A549 (cell line): ENCODE results near the gene HPD. TPM values are rescaled to one million over a fixed set of nuclear protein-coding genes. Genes with fewer than 3 reads are reported as not detected.

Source experiments
- ATAC-seq, 2 experiments: fragments of 200-7000 bp in 1 of 2; fragments of >200 bp in 1 of 2; cut with Nextera tagmentation in 1 of 2; cut with Tn5 transposase in 1 of 2; 3 replicates each; pipeline versions ENCODE4 v1.8.0 to v1.9.1; 2018 to 2020; ENCODE audit warnings: mild to moderate bottlenecking in 1 of 2, moderate library complexity in 1 of 2
- CTCF ChIA-PET: fragments of 300-600 bp; sonication (Branson Sonifier 250); formaldehyde crosslinking; extraction: SDS; loops from one replicate; lab custom pipeline; 2021; ENCODE audit warnings: antibody characterized with exemption, inconsistent platforms; lab: Yijun Ruan, JAX
- POLR2A ChIA-PET: fragments of 350-600 bp; formaldehyde crosslinking; extraction: SDS; loops from one replicate; lab custom pipeline; 2021; ENCODE audit warnings: antibody characterized with exemption, inconsistent platforms; lab: Yijun Ruan, JAX
- DNase-seq, 2 experiments: peaks; one replicate each; pipeline versions ENCODE4 v3.0.0 to v3.0.0-alpha.2; 2011 to 2016; ENCODE audit warnings: low read depth in 1 of 2, low spot score in 1 of 2
- FAIRE-seq: peaks from 2 replicates; lab custom pipeline; 2011; peaks lifted over from hg19 to GRCh38; lab: Jason Lieb, UNC
- H3K27ac ChIP-seq, 2 experiments: fragments of >200 bp; sonication (Bioruptor Twin); formaldehyde crosslinking; 3 replicates each; pipeline ENCODE4 v1.5.1; 2016 to 2017
- H3K4me1 ChIP-seq: fragments of >200 bp; sonication (Bioruptor Twin); formaldehyde crosslinking; 3 replicates; pipeline ENCODE4 v1.6.1; 2016
- H3K4me2 ChIP-seq: fragments of >200 bp; sonication (Bioruptor Twin); formaldehyde crosslinking; 3 replicates; pipeline ENCODE4 v1.6.1; 2016
- H3K4me3 ChIP-seq: fragments of >200 bp; sonication (Bioruptor Twin); formaldehyde crosslinking; 3 replicates; pipeline ENCODE4 v1.5.1; 2016
- H3K9me3 ChIP-seq: fragments of >200 bp; sonication (Bioruptor Twin); formaldehyde crosslinking; 3 replicates; pipeline ENCODE4 v1.6.1; 2016
- CHD2 ChIP-seq: fragments of 150-350 bp; IDR thresholded peaks from 2 replicates; pipeline ENCODE4 v1.6.1; 2014; ENCODE audit warnings: low read length; ENCODE audit not compliant: partially characterized antibody
- CHD4 ChIP-seq: fragments of 200-600 bp; sonication (generic); IDR thresholded peaks from 2 replicates; pipeline ENCODE4 v1.6.1; 2016; ENCODE audit warnings: antibody characterized with exemption, mild to moderate bottlenecking, borderline replicate concordance
- EHMT2 ChIP-seq: fragments of 200-600 bp; sonication (generic); IDR thresholded peaks from 2 replicates; pipeline ENCODE4 v1.6.1; 2016; ENCODE audit warnings: antibody characterized with exemption, low read depth, mild to moderate bottlenecking, moderate library complexity
- GATA3 ChIP-seq: IDR thresholded peaks from 2 replicates; pipeline ENCODE4 v1.6.1; 2012; ENCODE audit warnings: borderline replicate concordance
- HES2 ChIP-seq: fragments of >200 bp; sonication (Bioruptor Twin); formaldehyde crosslinking; IDR thresholded peaks from 2 replicates; pipeline ENCODE4 v1.6.1; 2016
- HOXB13 ChIP-seq: fragments of 250-450 bp; sonication (Bioruptor Pico); IDR thresholded peaks from 2 replicates; pipeline ENCODE4 v1.5.0; 2020; ENCODE audit warnings: low read depth, mild to moderate bottlenecking, moderate library complexity
- HOXB5 ChIP-seq: fragments of 250-450 bp; sonication (Bioruptor Pico); IDR thresholded peaks from 2 replicates; pipeline ENCODE4 v1.5.0; 2020; ENCODE audit warnings: mild to moderate bottlenecking, moderate library complexity
- MAFK ChIP-seq: fragments of 450-650 bp; IDR thresholded peaks from 2 replicates; pipeline ENCODE4 v1.6.1; 2014; ENCODE audit not compliant: partially characterized antibody
- MAZ ChIP-seq: fragments of 150-350 bp; IDR thresholded peaks from 2 replicates; pipeline ENCODE4 v1.6.1; 2014; ENCODE audit warnings: antibody characterized with exemption, low read depth, low read length, borderline replicate concordance
- NFE2L2 ChIP-seq: fragments of 150-350 bp; conservative IDR thresholded peaks from 2 replicates; pipeline ENCODE4 v1.6.1; 2014; ENCODE audit warnings: low read length
- NPAS2 ChIP-seq: fragments of 250-450 bp; sonication (Bioruptor Pico); IDR thresholded peaks from 2 replicates; pipeline ENCODE4 v1.8.0; 2022; ENCODE audit warnings: mild to moderate bottlenecking, moderate library complexity, borderline replicate concordance
- NR3C1 ChIP-seq: fragments of >200 bp; sonication (Bioruptor Twin); formaldehyde crosslinking; IDR thresholded peaks from 3 replicates; pipeline ENCODE4 v1.6.1; 2017
- POLR2AphosphoS2 ChIP-seq: conservative IDR thresholded peaks from 2 replicates; pipeline ENCODE4 v1.6.1; 2012; ENCODE audit warnings: low read length, improper control_type of control experiment, inconsistent platforms
- RAD21 ChIP-seq, 2 experiments: fragments of >200 bp in 1 of 2; sonication (Bioruptor Twin) in 1 of 2; formaldehyde crosslinking in 1 of 2; IDR thresholded peaks in 1 of 2; conservative IDR thresholded peaks in 1 of 2; 2 replicates in 1 of 2; 3 replicates in 1 of 2; pipeline ENCODE4 v1.6.1; 2012 to 2018; ENCODE audit warnings: inconsistent platforms in 1 of 2
- REST ChIP-seq: fragments of 200-600 bp; sonication (generic); IDR thresholded peaks from 2 replicates; pipeline ENCODE4 v1.6.1; 2016; ENCODE audit warnings: antibody characterized with exemption, mild to moderate bottlenecking, moderate library complexity
- RNF2 ChIP-seq: fragments of 200-600 bp; sonication (generic); IDR thresholded peaks from 2 replicates; pipeline ENCODE4 v1.6.1; 2016; ENCODE audit warnings: low read depth, mild to moderate bottlenecking, antibody characterized with exemption, moderate library complexity, borderline replicate concordance
- ZC3H11A ChIP-seq: fragments of 450-650 bp; IDR thresholded peaks from 2 replicates; pipeline ENCODE4 v1.6.1; 2014; ENCODE audit warnings: antibody characterized with exemption, mild to moderate bottlenecking
- ZNF302 ChIP-seq: fragments of 250-450 bp; sonication (Bioruptor Pico); IDR thresholded peaks from 2 replicates; pipeline ENCODE4 v1.9.0; 2021; ENCODE audit warnings: inconsistent platforms, mild to moderate bottlenecking, moderate library complexity
- WGBS: methylation state at CpG from one replicate; pipeline ENCODE4 v1.1.6; 2017; ENCODE audit errors: missing lambda C conversion rate; 5-methylcytosine and 5-hydroxymethylcytosine counted together
- polyA plus RNA-seq, 4 experiments: library from polyadenylated mRNA; depleted of rRNA in 3 of 4; stranded (reverse); fragments of >200 nt; fragmentation: RNase III in 1 of 4; extraction: RNeasy Plus Mini Kit Qiagen cat#74134 plus additional on column Dnase treatment in 1 of 4; gene quantifications; 2 replicates in 3 of 4; 3 replicates in 1 of 4; pipeline ENCODE4 v1.2.3, GENCODE V29; 2011 to 2017
- TF ChIP-seq, protein P1 (sequence below): IDR thresholded peaks from 2 replicates; pipeline ENCODE4 v1.6.1; 2012

The HPD gene
- polyA plus RNA-seq, 2 of the 4 experiments (the other 2 are of a cell fraction), result 1.7 to 1.8 TPM

DNA sequence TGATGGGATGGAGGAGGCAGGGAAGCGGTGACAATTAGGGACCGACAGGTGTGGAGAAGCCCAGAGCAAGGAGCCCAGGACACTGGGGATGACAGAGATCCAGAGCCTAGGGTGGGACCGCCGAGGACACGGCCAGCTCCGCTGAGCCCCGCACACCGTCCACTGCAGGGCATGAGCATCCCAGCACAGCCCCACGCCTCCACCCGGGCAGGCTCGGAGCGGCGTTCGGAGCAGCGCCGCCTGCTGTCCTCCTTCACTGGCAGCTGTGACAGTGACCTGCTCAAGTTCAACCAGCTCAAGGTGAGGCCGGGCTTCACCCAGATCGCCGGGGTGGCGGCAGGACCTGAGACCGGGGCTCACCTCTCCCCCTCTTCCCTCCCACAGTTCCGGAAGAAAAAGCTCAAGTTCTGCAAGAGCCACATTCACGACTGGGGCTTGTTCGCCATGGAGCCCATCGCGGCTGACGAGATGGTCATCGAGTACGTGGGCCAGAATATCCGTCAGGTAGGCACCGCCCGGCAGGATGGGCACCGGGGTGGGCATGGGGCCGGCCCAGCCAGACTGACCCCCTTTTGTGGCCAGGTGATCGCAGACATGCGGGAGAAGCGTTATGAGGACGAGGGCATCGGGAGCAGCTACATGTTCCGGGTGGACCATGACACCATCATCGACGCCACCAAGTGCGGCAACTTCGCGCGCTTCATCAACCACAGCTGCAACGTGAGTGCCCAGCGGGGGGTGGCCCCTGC, 31.1 kb downstream of the HPD start:
- H3K27ac ChIP-seq, result no peak overlapping the region
- ChIA-PET CTCF (interaction anchor here (1.1 to 72.2 kb wide), 5 partner anchors 10 to 61 kb away, joined by 3 to 2657 read pairs (median 9); partner anchors contain the start of genes PSMD9, RHOF and SETD1B), POLR2A (no interaction called here)
- no peak overlapping the region for H3K4me3 ChIP-seq
- no peaks in the 10 kb centered on the region for H3K4me1 ChIP-seq
- no peaks in the 10 kb centered on the region for H3K9me3 ChIP-seq
- FAIRE-seq (no peak), ATAC-seq (peak in 1 of 2 experiments; percentile 52; a peak in 3 of 6 replicates), DNase-seq (no peak)
- WGBS, result 90% methylated on average over 48 of the region's 48 CpGs
- no peak overlapping the region for H3K4me2 ChIP-seq
- TF ChIP-seq MAZ, result no peak
- TF ChIP-seq REST, result no peak
- TF ChIP-seq ZC3H11A, result no peak
- no peak for TF ChIP-seq NFE2L2
- TF ChIP-seq RNF2, result no peak
- TF ChIP-seq, protein P1, sequence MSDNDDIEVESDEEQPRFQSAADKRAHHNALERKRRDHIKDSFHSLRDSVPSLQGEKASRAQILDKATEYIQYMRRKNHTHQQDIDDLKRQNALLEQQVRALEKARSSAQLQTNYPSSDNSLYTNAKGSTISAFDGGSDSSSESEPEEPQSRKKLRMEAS, result no peak
- TF ChIP-seq CHD4, result no peak
- TF ChIP-seq GATA3, result no peak
- TF ChIP-seq NPAS2 (CRISPR knock-in tag), result no peak
- TF ChIP-seq HES2, result no peak
- no peak for TF ChIP-seq ZNF302 (CRISPR knock-in tag)
- TF ChIP-seq EHMT2, result no peak
- no peak for TF ChIP-seq CHD2

DNA sequence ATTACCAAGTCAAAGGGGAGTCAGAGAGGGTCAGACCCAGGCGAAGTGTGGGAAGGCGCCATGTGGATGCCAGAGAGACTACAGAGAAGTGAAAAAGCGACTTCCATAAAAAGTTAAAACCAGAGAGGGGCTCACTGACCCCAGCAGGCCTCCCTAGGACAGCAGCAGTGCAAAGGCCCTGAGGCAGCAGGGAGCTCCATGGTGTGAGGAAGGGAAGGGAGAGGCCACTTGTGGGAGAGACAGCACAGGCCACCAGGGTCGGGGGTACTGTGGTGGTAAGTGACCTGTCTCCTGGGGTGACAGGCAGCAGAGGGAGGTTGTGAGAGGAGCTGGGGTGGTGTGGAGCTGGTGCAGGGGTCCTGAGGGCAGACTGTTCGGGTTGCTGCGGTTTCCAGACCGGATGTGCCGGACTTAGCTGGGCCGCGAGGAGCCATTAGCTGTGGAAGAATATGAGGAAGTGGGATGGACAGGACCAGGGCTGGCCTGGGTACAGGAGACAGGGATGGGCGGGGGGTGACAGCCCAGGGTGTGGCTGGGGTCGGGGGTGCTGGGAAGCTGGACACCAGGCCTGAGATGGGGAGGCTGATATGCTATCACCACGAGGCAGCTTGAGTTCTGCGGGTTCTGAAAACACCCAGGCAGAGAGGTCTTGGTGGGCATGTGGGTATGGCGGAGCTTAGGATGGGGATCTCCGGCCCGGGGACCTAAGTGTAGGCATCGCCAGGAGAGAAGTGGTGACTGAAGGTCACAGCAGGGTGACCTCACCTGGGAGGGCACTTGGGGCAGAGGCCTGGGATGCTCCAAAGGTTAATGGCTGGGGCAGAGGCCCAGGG, 32.1 kb downstream of the HPD start:
- H3K4me2 ChIP-seq, result no peak overlapping the region
- no peak for FAIRE-seq
- H3K27ac ChIP-seq, result no peak overlapping the region
- H3K9me3 ChIP-seq, result no peaks in the 10 kb centered on the region
- no peaks in the 10 kb centered on the region for H3K4me1 ChIP-seq
- ChIA-PET POLR2A (no interaction called here), CTCF (interaction anchor here (0.6 to 72.2 kb wide), 6 partner anchors 9 to 83 kb away, joined by 3 to 2657 read pairs (median 6); partner anchors contain the start of genes PSMD9, RHOF and SETD1B)
- ATAC-seq, result peak in 1 of 2 experiments; percentile 3; a peak in 1 of 6 replicates
- 89% methylated on average over 17 of the region's 18 CpGs for WGBS
- no peak for DNase-seq
- H3K4me3 ChIP-seq, result no peak overlapping the region
- no peak; the same call in 1 of the 2 replicates for TF ChIP-seq POLR2AphosphoS2
- no peak for TF ChIP-seq HOXB5 (CRISPR knock-in tag)
- no peak for TF ChIP-seq RAD21 (conservative IDR thresholded peaks at IDR 0.05 in 1 of 2, IDR thresholded peaks at IDR 0.05 in 1 of 2)
- no peak for TF ChIP-seq HOXB13 (CRISPR knock-in tag)
- no peak for TF ChIP-seq MAFK
- TF ChIP-seq NFE2L2, result no peak
- TF ChIP-seq NR3C1, result no peak
